ENCODE results near the gene TUBGCP2. TPM values are rescaled to one million over a fixed set of nuclear protein-coding genes. Genes with fewer than 3 reads are reported as not detected.
"Not testable (repeated sequence)": the region's sequence is repeated elsewhere in the genome, so short reads cannot be mapped to it uniquely, and the experiment has no call there.

The TUBGCP2 gene
- total RNA-seq, 2 donors from 2014 or later, result 35.7 to 36.0 TPM

DNA sequence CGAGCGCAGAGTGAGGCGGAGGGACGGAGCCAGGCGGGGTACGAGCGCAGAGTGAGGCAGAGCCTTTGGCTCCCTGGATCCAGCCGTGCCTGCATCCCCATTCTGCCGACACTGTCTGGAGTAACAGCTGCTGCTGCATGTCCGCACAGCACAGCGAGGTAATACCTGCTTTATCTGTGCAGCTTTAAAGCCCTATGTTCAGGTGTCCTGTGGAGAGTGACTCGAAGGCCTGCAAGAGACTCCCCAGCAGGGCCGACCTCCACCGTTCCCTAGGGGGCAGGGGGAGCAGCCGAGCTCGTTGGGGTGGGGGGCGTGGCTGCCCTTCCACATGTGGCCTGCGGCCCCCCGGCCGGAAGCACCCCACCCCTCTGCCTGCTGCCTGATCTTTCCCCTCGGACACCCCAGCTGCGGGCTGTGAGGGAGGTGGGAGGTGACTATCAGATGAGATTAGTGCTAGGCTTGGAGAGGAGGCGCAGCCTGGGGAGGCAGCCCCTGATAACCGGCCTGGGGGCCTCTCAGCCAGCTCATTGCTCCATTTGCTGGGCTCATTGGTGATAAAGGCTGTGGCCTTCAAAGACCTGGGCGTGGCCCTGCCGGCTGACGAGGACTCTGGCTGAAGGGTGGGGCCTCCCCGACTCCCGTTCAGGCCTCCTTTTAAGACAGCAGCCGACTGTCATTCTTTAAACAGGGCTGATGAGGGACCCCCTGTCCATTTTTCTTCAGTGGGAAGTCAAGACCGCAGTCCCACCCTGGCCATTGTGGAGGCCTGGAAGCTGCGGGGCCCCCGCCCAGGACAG, 63.0 kb downstream of the TUBGCP2 start:
- no peak for DNase-seq (ENCODE audit: low spot score)
- intact Hi-C loops (cut with DNase I), result no loop called here

DNA sequence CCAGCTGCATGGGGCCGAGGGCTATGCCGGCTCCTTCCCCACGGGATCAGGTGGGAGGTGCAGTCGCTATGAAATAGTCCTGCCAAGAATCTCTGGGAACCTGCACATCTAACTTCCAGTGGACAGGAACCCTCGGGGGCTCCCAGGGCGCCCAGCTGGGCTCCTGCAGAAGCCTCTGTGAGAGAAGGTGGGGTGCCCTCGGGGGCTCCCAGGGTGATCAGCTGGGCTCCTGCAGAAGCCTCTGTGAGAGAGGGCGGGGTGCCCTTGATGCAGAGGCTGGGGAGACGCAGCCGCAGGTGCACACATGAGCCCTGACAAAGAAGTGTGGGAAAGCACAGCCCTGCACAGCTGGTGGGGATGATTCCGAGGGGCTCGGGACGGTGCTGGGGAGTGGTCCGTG, 65.1 kb downstream of the TUBGCP2 start:
- no peak for DNase-seq (ENCODE audit: low spot score)
- intact Hi-C loops (cut with DNase I), result no loop called here

DNA sequence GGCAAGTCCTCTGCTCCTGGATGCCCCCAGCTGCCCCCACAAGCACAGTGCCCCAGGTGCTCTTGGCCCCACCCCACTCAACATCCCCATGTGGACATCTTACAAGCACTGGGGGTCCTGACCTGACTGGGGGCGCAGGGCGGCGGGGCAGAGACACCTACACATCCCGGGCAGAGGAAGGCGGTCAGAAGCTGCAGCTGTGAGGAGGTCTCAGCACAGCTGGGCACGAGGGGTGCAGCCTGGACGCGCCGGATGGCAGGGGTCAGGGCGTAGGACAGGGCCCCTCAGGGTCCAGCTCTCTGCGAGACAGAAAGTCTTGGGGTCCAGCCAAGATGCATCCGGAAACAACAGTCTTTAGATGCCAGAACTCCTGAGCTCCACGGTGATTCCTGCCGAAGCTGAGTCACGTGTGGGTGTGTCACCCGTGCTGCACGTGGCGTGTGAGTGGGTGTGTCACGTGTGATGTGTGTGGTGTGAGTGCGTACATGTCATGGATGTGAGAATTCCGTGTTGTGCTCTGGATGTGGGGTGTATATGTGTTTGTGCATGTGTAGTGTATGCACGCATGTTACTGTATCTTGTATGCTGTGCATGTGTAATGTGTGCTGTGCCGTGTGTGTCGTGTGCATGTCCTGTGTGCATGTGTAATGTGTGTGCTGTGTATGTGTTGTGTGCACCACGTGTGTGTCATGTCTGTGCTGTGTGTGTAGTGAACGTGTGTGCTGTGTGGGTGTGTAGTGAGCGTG, 65.9 kb downstream of the TUBGCP2 start:
- intact Hi-C loops (cut with DNase I), result no loop called here

DNA sequence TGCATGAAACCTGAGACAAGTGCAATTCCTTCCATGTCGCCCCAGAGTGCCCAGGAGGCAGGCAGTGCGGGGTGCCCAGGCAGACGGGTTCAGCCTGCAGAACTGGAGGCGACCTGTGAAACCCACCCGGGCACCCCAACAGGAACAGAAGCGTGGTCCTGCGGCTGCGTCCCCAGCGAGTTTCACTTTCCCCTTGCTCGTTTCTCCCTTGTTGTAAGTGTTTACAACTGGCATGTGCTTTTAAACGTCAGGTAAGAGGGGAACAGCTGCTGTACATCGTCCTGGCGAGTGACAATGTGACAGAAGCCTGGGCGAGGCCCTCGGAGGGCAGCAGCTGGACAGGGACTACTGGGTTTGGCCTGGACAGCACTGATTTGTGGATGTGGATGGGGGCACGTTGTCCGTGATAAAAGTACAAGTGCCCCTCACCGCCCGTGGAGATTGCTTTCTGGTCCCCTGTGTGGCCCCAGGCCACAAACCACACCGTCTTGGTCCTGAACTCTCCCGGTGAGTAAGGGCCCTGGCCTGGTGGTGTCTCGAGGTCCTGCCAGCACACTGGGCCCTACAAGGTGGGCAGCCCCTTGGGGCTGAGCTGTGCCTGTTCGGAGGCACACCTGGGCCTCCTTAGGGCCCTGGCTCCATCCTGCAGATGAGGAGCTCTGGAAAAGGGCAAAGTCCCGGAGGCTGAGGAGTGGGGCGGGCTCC, 67.0 kb downstream of the TUBGCP2 start:
- intact Hi-C loops (cut with DNase I), result no loop called here
- no peak for DNase-seq (ENCODE audit: low spot score)

More for the DNA sequence above, 65.9 kb downstream of the TUBGCP2 start:
- no peak for DNase-seq (ENCODE audit: low spot score)

DNA sequence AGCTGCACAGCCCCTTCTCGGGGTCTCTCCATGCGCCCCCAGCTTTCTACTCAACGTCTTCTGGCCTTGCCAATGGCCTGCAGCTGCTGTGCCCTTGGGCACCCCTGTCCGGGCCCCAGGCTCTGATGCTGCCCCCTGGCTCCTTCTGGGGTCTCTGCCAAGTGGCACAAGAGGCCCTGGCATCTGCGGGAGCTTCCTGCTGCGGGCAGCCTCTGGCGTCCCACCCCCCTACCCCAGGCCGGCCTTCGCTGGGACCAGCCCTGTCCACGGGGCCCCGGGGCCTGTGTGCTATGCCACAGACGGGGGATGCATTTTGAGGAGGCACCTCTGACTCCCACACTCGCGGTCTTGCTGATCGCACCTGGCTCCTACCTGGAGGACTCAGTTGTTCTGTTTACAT, 68.7 kb downstream of the TUBGCP2 start:
- intact Hi-C loops (cut with DNase I), result no loop called here

DNA sequence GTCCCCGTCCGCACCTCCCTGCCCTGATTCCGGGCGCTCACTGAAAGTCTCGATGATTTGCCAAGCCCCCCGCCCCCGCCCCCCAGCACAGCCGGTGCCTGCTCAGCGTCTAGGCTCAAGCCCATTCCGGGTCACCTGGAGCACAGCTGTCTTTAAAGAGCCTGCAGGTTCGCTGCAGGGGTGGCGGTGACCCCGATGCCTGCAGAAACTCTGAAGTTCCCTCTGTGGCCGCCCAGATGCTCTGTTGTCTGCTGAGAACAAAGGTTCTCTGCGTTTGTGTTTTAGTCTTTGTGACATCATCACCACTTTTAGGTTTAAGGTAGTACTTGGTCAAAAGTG, 70.2 kb downstream of the TUBGCP2 start:
- DNase-seq (ENCODE audit: low spot score), result no peak
- intact Hi-C loops (cut with DNase I), result no loop called here

More for the DNA sequence above, 68.7 kb downstream of the TUBGCP2 start:
- no peak for DNase-seq (ENCODE audit: low spot score)

DNA sequence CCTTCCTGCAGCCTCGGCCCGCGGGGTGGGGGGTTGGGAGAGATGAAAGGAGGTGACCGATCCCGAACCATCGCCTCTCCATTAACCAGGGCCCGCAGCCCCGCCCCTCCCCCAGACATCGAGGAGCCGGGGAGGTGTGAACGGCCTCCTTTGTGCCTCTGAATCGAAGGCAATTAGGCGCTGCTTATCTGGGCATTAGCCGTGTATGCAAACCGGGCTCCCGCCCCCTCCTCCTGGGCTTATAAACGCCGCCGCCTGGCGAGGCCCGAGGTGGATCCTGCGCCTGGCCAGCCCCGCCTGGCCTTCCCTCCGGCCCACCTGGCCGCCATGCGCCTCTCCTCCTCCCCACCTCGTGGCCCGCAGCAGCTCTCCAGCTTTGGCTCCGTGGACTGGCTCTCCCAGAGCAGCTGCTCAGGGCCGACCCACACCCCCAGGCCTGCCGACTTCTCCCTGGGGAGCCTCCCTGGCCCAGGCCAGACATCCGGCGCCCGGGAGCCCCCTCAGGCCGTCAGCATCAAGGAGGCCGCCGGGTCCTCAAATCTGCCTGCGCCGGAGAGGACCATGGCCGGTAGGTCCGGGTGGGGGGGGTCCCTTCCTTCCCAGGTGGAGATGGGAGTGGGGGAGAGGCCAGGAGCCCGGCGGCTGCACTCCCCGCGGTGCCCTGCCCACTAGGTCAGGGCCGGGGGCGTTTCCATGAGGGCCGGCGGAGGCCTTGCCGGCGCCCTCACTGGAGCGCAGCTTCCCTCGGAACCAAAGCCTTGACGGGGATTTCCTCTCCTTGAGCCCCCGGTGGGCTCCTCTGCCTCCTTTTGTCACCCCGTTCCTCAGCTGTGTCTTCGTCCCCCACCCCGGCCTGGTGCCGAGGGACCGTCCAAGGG, 70.8 kb downstream of the TUBGCP2 start, which contains the start of gene VENTX:
VENTX (plus strand) TSS at position 268 of the 878 bp plus-strand sequence; CDS start at position 328, 60 bp downstream.
- no peak for DNase-seq (ENCODE audit: low spot score)
- intact Hi-C loops (cut with DNase I), result no loop called here

DNA sequence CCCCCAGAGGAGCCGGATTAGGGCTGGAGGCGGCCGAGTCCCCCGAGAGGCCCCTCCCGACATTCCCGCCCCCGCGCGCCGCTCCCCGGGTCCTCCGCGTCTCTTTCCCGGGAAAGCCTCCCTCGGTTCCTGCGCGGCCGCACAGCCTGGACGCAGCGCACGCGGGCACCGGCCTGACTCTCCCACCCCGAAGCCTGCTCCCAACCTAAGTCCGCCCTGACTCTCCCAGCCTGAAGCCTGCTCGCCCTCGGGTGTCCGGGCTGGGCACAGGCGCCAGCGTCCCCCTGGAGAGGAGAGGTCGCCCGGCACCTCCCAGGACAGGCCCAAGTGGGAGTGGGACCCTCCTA, 71.5 kb downstream of the TUBGCP2 start:
- intact Hi-C loops (cut with DNase I), result no loop called here
- DNase-seq (ENCODE audit: low spot score), result no peak

DNA sequence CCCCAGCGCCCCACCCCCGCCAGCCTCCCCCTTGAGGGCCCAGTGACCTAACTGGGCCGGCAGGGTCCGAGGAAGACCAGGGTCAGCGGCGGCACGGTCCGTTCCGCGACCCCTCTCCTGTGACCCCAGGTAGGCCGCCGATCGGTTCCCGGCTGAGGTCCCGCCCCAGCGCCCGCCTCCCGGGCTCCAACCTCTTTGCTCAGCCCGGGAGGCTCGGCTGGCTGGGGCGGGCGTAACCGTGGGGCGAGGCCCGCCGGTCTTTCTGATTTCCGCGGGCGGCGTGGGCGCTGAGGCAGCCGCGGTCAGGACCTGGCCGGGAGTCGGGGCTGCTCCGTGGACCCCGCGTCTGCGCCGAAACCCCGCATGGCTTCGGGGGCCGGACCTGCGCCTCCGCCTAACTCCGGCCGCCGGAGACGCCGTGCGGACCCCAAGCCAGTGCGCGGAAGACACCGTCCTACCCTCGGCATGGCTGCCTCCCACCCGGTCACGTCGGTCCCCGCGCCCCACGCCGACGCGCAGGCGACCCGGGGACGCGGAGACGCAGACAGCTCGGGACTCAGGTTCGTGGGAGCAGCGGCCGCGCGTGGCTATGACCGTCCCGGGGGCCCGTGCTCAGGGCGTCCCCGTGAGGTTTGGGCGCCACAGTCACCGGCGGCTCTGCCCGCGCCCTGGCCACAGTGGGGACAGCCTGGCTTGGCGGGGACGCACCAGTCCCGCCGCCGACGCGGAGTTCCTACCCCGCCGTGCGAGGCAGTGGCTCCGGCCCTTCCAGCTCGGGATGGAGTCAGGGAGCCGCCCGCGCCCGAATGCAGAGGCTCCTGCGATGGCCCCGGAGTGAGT, 72.1 kb downstream of the TUBGCP2 start:
- intact Hi-C loops (cut with DNase I), result no loop called here
- no peak for DNase-seq (ENCODE audit: low spot score)

DNA sequence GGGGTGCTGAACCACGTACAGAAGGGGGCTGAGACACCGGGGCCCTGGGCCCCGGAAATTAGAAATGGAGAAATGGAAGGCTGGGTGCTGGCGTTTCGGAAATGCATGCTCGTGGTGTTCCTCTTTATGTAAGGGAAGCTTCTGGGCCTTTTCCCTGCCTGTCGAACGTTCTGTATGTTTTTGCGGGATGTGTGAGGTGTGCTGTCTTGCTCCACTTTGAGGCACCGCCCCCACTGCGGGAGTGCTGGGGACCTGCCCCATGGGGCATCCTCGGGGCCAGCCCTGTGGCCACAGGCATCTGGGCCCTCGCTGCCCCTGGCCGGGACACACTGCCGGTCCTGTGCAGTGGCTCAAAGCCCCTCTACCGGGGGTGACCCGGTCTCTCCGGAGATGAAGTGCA, 72.7 kb downstream of the TUBGCP2 start:
- DNase-seq (ENCODE audit: low spot score), result no peak

DNA sequence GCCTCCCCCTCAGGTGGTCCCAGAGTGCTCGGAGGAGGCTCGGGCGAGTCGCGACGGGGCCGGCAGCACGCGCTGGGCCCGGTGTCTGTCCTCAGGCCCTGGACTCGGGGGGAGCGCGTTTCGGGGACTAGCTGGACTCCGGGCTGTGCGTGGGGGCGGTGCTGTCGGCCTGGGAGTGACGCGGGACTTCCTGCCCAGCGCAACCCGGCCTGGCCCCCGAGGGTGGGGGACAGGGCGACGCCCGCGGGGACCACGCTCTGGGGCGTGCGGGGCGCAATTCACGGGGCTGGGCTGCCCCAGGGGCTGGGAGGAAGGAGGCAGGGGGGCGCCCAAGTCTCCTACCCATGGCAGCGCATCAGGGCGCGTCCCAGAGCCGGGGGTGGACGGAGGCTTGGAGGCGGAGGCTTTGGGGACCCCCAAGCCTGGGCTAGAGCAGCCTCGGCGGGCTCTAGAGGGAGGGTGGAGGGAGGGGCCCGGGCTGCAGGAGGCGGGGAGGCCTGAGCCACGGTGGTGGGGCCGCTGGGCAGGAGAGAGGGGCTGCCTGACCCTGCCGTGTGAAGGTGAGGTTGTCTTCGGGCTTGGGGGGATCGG, 73.3 kb downstream of the TUBGCP2 start:
- intact Hi-C loops (cut with DNase I), result no loop called here
- no peak for DNase-seq (ENCODE audit: low spot score)

More for the DNA sequence above, 72.7 kb downstream of the TUBGCP2 start:
- intact Hi-C loops (cut with DNase I), result no loop called here

DNA sequence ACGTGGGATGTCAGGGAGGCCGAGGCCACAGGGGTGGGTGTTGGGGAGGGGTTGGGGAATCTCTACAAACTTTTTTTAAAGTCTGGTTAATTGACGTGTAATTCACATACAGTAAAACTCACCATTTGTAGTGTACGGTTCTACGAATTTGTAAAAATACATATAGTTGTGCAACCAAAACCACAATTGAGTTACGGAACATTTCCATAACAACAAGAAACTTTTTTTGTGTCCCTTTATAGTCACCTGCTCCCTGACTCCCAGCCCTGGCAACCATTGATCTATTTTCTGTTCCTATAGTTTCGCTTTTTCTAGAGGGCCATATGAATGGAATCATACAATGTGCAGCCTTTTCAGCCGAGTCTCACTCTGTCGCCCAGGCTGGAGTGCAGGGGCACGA, 73.9 kb downstream of the TUBGCP2 start:
- DNase-seq (ENCODE audit: low spot score); intact Hi-C loops (cut with DNase I): not testable (repeated sequence)

DNA sequence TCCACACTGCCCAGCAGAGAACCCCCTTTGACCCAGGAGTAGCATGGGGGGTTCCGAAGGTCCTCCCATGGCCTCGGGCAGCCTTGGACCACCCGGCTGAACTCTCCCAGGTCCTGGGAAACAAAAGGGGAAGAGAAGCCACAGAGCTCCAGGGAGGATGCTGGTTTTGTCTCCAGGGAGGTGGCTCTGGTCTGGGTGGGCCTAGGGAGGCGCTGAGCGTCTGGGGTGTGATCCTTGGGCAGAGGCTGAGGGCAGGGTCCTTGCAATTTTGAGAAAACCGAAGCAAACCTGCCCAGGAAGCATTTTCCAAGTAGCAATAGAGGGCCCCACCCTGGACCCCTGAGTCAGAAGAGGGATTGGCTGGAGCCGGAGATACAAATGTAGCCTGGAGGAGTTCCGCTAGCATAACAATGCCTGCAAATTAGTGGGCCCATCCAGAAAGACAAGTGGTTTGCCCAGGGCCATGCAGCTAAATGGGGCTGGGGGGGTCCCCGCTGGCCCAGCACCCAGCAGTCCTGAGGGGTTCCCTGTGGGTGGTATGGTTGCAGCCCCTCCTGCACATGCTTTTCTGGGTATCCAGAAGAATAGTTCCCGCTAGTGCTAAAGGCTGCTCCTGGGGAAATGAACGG, 76.6 kb downstream of the TUBGCP2 start:
- DNase-seq (ENCODE audit: low spot score), result no peak
- intact Hi-C loops (cut with DNase I), result no loop called here

DNA sequence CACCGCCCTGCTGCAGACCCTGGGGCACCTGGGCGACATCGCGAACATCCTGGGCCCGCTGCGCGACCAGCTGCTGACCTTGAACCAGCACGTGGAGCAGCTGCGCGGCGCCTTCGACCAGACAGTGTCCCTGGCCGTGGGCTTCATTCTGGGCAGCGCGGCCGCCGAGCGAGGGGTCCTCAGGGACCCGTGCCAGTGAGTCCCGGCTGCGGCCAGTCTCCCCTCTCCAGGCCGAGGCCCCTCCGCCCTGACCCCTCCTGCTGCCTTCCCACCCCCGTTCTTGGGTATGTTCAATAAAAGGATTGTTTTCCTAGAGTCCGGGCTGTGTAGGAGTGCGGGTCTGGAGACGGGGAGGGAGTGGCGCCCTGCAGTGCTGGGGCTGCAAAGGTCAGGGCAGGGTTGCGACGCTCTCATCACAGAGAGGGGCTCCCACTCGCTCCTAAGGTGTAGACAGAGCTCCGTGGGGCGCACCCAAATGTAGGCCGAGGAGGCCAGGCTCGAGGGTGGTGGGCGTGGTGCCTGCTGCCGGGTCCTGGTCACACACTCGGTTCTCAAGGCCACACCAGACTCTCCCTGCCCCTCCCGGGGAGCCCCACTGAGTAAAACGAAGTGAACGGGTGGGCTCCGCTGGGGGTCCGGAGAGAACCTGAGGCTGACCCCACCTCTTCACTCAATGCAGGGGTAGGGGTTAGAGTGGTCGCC, 77.3 kb downstream of the TUBGCP2 start:
- intact Hi-C loops (cut with DNase I), result no loop called here
- DNase-seq (ENCODE audit: low spot score), result no peak

DNA sequence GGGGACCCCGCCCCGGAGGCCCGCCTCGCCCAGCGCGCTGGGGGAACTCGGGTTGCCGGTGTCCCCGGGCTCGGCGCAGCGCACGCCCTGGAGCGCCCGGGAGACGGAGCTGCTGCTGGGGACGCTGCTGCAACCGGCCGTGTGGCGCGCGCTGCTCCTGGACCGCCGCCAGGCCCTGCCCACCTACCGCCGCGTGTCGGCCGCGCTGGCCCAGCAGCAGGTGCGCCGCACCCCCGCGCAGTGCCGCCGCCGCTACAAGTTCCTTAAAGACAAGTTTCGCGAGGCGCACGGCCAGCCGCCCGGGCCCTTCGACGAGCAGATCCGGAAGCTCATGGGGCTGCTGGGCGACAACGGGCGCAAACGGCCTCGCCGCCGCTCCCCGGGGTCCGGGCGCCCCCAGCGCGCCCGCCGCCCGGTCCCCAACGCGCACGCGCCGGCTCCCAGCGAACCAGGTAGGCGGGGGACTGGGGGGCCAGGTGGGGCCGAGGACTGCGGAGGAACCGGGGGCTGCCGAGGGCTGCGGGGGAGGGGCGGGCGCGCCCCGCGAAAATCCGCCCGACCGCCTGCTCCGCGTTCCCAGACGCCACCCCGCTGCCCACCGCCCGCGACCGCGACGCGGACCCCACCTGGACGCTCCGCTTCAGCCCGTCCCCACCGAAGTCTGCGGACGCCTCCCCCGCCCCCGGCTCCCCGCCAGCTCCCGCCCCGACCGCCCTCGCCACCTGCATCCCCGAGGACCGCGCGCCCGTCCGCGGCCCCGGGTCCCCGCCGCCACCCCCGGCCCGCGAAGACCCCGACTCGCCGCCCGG, 78.1 kb downstream of the TUBGCP2 start:
- no peak for DNase-seq (ENCODE audit: low spot score)
- intact Hi-C loops (cut with DNase I), result no loop called here

DNA sequence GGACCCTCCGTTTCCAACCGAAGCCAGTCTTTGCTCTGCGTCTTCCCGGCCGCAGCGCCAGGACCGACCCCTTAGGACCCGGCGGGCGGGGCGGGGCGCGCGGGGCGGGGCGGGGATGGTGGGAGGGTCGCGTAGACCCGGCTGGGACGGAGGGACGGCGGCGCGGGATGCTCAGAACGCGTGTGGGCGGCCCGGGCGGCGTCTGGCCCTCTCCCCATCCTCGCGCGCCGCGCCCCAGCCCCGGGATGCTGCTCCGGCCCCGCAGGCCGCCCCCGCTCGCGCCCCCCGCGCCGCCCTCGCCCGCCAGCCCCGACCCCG, 78.7 kb downstream of the TUBGCP2 start, which contains the start of gene UTF1:
UTF1 (plus strand) TSS at position 174 of the 318 bp plus-strand sequence; CDS start at position 246, 72 bp downstream.
- no peak for DNase-seq (ENCODE audit: low spot score)
- intact Hi-C loops (cut with DNase I), result no loop called here

Measured in posterior vena cava (tissue), 2 donors.